ENCODE measurements around the gene AURKB. TPM values are rescaled to one million over a fixed set of nuclear protein-coding genes. Genes with fewer than 3 reads are reported as not detected.
A peak's percentile ranks its signal among the peaks of the same experiment; 100 is the strongest.

AURKB gene
- total RNA-seq, 6 experiments from 2014 or later: 0.26 to 3.9 (median 1.5) TPM

DNA sequence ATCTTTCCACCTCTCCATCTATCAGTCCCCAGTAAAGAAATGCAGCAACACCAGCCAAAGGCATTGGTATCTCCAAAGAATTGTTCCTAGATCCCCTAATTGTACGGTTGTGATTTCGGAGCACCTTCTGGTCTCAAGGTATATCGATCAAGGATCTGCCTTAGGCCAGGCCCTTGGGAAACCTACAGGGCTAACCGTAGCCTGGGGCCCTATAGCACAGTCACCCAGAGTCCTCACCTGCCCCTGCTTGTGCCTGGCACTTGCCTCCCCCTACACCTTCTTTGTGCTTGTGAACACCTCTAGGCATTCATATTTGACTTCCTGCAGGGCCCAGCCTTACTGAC lies 16.8 kb upstream of the AURKB start:
- DNase-seq (no peak), ATAC-seq (no peak)
- 88% methylated on average over 2 of the region's 4 CpGs for WGBS (ENCODE audit: insufficient coverage, low coverage, low lambda C conversion rate, missing lambda C conversion rate)
- Histone ChIP-seq H3K36me3 (peaks cover 6 to 48% (median 27%) of the 10 kb centered on the region in 4 donors), H3K27me3 (no peaks in the 10 kb centered on the region), H3K27ac (no peak overlapping the region), H3K9me3 (no peaks in the 10 kb centered on the region), H3K4me3 (peak overlapping the region in 1 of 3 donors; percentile 39), H3K4me1 (peaks cover 0 to 11% (median 3%) of the 10 kb centered on the region in 4 donors)
- intact Hi-C loops (cut with DNase I): no loop called here
- TF ChIP-seq POLR2A (IDR thresholded peaks at IDR 0.05): no peak
- TF ChIP-seq, protein P1, sequence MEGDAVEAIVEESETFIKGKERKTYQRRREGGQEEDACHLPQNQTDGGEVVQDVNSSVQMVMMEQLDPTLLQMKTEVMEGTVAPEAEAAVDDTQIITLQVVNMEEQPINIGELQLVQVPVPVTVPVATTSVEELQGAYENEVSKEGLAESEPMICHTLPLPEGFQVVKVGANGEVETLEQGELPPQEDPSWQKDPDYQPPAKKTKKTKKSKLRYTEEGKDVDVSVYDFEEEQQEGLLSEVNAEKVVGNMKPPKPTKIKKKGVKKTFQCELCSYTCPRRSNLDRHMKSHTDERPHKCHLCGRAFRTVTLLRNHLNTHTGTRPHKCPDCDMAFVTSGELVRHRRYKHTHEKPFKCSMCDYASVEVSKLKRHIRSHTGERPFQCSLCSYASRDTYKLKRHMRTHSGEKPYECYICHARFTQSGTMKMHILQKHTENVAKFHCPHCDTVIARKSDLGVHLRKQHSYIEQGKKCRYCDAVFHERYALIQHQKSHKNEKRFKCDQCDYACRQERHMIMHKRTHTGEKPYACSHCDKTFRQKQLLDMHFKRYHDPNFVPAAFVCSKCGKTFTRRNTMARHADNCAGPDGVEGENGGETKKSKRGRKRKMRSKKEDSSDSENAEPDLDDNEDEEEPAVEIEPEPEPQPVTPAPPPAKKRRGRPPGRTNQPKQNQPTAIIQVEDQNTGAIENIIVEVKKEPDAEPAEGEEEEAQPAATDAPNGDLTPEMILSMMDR (IDR thresholded peaks at IDR 0.05): no peak

- DNase-seq (peak in 1 of 3 donors; percentile 36), ATAC-seq (no peak)
- WGBS (ENCODE audit: insufficient coverage, low coverage, low lambda C conversion rate, missing lambda C conversion rate): 39% methylated on average over 31 of the region's 32 CpGs
- peak overlapping the region in 2 of 3 donors; percentile 5 to 39 for H3K4me3 ChIP-seq
- no peaks in the 10 kb centered on the region for H3K27me3 ChIP-seq
- H3K4me1 ChIP-seq: peaks cover 0 to 11% (median 3%) of the 10 kb centered on the region in 4 donors
- TF ChIP-seq, protein P1 (IDR thresholded peaks at IDR 0.05): no peak
- TF ChIP-seq POLR2A (IDR thresholded peaks at IDR 0.05): no peak
- no peaks in the 10 kb centered on the region for H3K9me3 ChIP-seq
- intact Hi-C loops (cut with DNase I): no loop called here
- H3K27ac ChIP-seq: peak overlapping the region in 2 of 3 donors; percentile 10 to 58
- peaks cover 3 to 43% (median 24%) of the 10 kb centered on the region in 4 donors for H3K36me3 ChIP-seq
Observed at GRCh38 chr17:8226536-8227237, 16.3 kb upstream of the AURKB start.

DNA sequence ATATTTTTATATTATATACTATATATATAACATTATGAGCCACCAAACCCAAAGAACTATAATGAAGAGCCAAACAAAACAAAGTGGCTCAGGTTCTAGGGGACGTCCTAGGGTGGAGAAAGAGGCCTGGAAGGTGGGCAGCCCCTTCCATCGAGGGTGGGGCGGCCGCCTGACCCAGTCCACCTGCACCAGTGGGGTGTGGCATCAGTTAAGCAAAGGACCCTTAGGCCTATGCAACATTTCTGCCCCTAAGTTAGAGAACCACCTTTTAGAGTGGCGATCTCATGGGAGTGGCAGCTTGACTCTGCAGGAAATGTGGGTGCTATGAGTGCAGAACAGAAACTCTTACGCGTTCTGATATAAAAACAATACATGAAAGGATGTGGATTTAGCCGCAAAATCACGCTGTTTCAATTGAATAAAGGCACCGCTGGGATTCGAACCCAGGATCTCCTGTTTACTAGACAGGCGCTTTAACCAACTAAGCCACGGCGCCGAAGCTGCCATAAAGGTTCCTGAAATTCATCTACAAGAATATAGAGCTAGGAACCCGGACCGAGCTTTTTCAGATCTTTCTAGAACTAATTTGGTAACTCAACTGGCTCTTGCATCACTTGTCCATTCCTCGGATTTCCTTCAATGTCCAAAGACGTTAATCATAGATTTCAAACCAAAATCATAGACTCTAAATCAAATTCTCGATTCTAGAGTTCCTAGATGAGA lies 15.6 kb upstream of the AURKB start:
- DNase-seq (no peak), ATAC-seq (no peak)
- no peaks in the 10 kb centered on the region for H3K27me3 ChIP-seq
- peak overlapping the region in 1 of 3 donors; percentile 39 for H3K4me3 ChIP-seq
- peaks cover 2 to 35% (median 20%) of the 10 kb centered on the region in 4 donors for H3K36me3 ChIP-seq
- peaks cover 0 to 11% (median 3%) of the 10 kb centered on the region in 4 donors for H3K4me1 ChIP-seq
- intact Hi-C loops (cut with DNase I): no loop called here
- no peaks in the 10 kb centered on the region for H3K9me3 ChIP-seq
- no peak for TF ChIP-seq POLR2A (IDR thresholded peaks at IDR 0.05)
- TF ChIP-seq, protein P1 (IDR thresholded peaks at IDR 0.05): no peak
- H3K27ac ChIP-seq: peak overlapping the region in 2 of 3 donors; percentile 10 to 58
- WGBS (ENCODE audit: insufficient coverage, low coverage, low lambda C conversion rate, missing lambda C conversion rate): 56% methylated on average over 10 of the region's 20 CpGs

DNA sequence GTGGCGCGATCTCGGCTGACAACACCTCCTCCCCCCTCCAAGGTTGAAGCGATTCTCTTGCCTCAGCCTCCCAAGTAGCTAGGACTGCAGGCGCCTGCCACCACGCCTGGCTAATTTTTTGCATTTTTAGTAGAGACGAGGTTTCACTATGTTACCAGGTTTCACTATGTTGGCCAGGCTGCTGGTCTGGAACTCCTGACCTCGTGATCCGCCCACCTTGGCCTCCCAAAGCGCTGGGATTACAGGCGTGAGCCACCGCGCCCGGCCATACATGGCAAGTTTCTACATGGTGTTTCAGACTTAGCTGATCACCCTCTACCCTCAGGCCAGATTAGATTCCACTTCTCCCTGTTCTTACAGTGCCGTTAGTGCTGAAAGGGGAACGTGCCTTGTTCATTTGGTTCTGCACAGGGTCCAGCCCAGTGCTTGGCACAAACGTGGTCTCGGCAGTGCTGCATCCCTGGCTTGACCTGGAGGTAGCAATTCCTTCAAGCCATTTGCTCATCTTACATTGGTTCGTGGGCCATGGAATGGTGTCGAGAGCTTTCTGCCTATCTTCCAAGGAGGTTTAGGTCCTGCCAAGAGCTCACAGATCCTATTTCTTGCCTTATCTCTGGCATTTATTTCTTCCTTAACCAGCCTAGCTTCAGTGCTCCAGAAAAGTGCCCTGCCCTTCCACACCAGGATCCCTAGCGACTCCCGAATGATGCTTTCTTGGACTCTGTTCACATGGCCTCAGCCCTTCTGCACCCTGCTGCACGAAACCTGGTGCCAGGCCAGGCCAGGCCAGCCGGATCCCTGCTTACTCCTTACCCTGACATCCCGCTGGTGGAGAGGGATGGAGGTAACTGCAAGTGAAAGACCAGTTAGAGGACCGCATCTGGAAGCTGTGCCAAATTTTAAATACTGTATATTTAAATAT lies 14.8 kb upstream of the AURKB start:
- intact Hi-C loops (cut with DNase I): no loop called here
- WGBS (ENCODE audit: insufficient coverage, low coverage, low lambda C conversion rate, missing lambda C conversion rate): 86% methylated on average over 17 of the region's 26 CpGs
- DNase-seq: no peak

More for the DNA sequence above, 14.8 kb upstream of the AURKB start:
- Histone ChIP-seq H3K9me3 (no peaks in the 10 kb centered on the region), H3K4me1 (peaks cover 0 to 11% (median 3%) of the 10 kb centered on the region in 4 donors), H3K36me3 (peaks cover 2 to 27% (median 16%) of the 10 kb centered on the region in 4 donors), H3K27ac (no peak overlapping the region), H3K4me3 (no peak overlapping the region), H3K27me3 (no peaks in the 10 kb centered on the region)
- no peak for ATAC-seq
- TF ChIP-seq, protein P1 (IDR thresholded peaks at IDR 0.05): no peak
- TF ChIP-seq POLR2A (IDR thresholded peaks at IDR 0.05): no peak

Data from right lobe of liver (tissue), 6 donors.